Measurements from ENCODE around the gene MCF2L.

- TF ChIP-seq ISL1 (CRISPR knock-in tag; IDR thresholded peaks at IDR 0.05) (no peak), RARB (CRISPR knock-in tag; IDR thresholded peaks at IDR 0.05) (no peak)
Measured at GRCh38 chr13:113051641-113052040, 82.6 kb downstream of the MCF2L start.
